ENCODE measurements around the gene RASGRP2. TPM values are rescaled to one million over a fixed set of nuclear protein-coding genes. Genes with fewer than 3 reads are reported as not detected.

RASGRP2 gene
- total RNA-seq, 1 experiment from 2014 or later: 26.9 TPM

GRCh38 chr11:64766881-64767280 is 22.9 kb upstream of the RASGRP2 start:
- H3K79me2 ChIP-seq (ENCODE audit: insufficient read depth, low read length): no peaks in the 10 kb centered on the region
- H3K4ac ChIP-seq (ENCODE audit: low read depth, low read length): no peak overlapping the region
- H4K8ac ChIP-seq (replicated peaks; ENCODE audit: insufficient read length, low read depth, low read length): no peak overlapping the region
- no peak overlapping the region for H4K5ac ChIP-seq (ENCODE audit: insufficient read length, low read depth, low read length)
- H3K23me2 ChIP-seq (ENCODE audit: insufficient read length, low read depth, low read length, poor library complexity, severe bottlenecking): no peaks in the 10 kb centered on the region
- H3K4me3 Mint-ChIP-seq: no peak overlapping the region
- no peak for TF ChIP-seq CTCF (conservative IDR thresholded peaks at IDR 0.05)
- H3K4me2 ChIP-seq (ENCODE audit: insufficient read depth, insufficient read length, low read length): no peak overlapping the region
- H4K20me1 ChIP-seq (ENCODE audit: control insufficient read depth, insufficient read depth, insufficient read length): peaks cover 3% of the 10 kb centered on the region
- H3K27ac ChIP-seq (ENCODE audit: insufficient read length, low read depth, low read length): no peak overlapping the region
- no peak overlapping the region for H2BK5ac ChIP-seq (ENCODE audit: insufficient read length, low read length)
- H3K18ac ChIP-seq (ENCODE audit: insufficient read length, low read depth, low read length): no peak overlapping the region
- no peak overlapping the region for H2BK120ac ChIP-seq (ENCODE audit: low read depth, low read length, poor library complexity, severe bottlenecking)
- H3K4me1 Mint-ChIP-seq: peaks cover 52 to 64% of the 10 kb centered on the region in 2 experiments
- H3K36me3 Mint-ChIP-seq (ENCODE audit: insufficient read depth in 1 of 3, low read depth in 3 of 3): peaks cover 63 to 89% (median 81%) of the 10 kb centered on the region in 3 experiments; a peak in 6 of 7 replicates
- no peak overlapping the region for H2AFZ ChIP-seq (ENCODE audit: low read length)
- no peak overlapping the region for H3K56ac ChIP-seq (ENCODE audit: insufficient read length, low read depth, low read length)
- no peak overlapping the region for H2BK15ac ChIP-seq (ENCODE audit: low read depth, low read length)
- H2BK20ac ChIP-seq (ENCODE audit: low read depth, low read length, poor library complexity, severe bottlenecking): no peak overlapping the region
- H2BK12ac ChIP-seq (ENCODE audit: insufficient read length, low read depth, low read length): no peak overlapping the region
- H4K91ac ChIP-seq (ENCODE audit: insufficient read length, low read depth, low read length): no peak overlapping the region
- H3K23ac ChIP-seq (ENCODE audit: insufficient read length, low read depth, low read length): no peak overlapping the region
- no peaks in the 10 kb centered on the region for H3K27me3 Mint-ChIP-seq (ENCODE audit: low read depth)
- H3K9me3 Mint-ChIP-seq: no peaks in the 10 kb centered on the region; a peak in 1 of 5 replicates
- peaks cover 3% of the 10 kb centered on the region for H3K79me1 ChIP-seq (ENCODE audit: insufficient read depth, low read depth, low read length, poor library complexity, severe bottlenecking)
- peak overlapping the region in 2 of 3 experiments; percentile 81 to 86; a peak in 2 of 7 replicates for H3K27ac Mint-ChIP-seq
- H3T11ph ChIP-seq (ENCODE audit: low read length): no peak overlapping the region
- no peak overlapping the region for H3K9ac ChIP-seq (ENCODE audit: extremely low read depth, insufficient read length, low read length)
- WGBS (ENCODE audit: extremely low coverage, insufficient read length, low lambda C conversion rate): no CpG with 5 or more reads among the region's 11 CpGs
- no peaks in the 10 kb centered on the region for H3K9me3 ChIP-seq (ENCODE audit: control insufficient read depth, low read depth, low read length)
- H2AK5ac ChIP-seq (ENCODE audit: insufficient read length, low read length): no peak overlapping the region
- no peak for DNase-seq
- H3K14ac ChIP-seq (ENCODE audit: insufficient read depth, low read length): no peak overlapping the region
- peaks cover 4% of the 10 kb centered on the region; the same call in 1 of the 2 replicates for H3K4me1 ChIP-seq (ENCODE audit: insufficient read depth, low read length)
- H3K27me3 ChIP-seq (ENCODE audit: insufficient read depth, low read length): no peaks in the 10 kb centered on the region
